ENCODE measurements around the gene LRRC39. TPM values are rescaled to one million over a fixed set of nuclear protein-coding genes. Genes with fewer than 3 reads are reported as not detected.

LRRC39 gene
- total and polyA plus RNA-seq, 2 experiments from 2014 or later, result 0.21 TPM; not detected in 1

DNA sequence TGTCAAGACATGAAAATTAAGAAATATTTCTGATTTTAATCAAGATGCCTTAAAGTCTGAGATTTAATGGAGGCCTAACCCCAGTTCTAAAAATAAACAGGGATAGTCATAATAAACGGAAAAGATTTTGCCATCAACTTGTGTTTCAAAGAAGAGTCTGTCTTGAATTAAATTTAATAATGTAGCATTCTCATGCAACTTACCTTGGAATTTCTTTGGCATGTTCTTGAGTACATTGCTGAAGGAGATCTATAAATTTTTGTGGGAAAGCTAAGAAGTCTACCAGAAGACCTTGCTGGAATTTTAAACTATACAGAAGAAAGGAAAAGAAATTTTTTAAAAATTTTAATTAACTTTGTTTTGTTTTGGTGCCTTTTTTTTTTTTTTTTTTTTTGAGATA is 55.9 kb downstream of the LRRC39 start:
- WGBS, 2 experiments (ENCODE audit: low coverage in 1 of 2, low lambda C conversion rate in 2 of 2, missing lambda C conversion rate in 2 of 2), result 13 to 21% methylated on average over 1 of the region's 1 CpG
- Histone ChIP-seq H3K27ac (no peak overlapping the region), H3K9ac (no peak overlapping the region), H3K36me3 (ENCODE audit: low read depth) (no peaks in the 10 kb centered on the region), H3K4me3 (no peak overlapping the region), H3K9me3 (ENCODE audit: low read depth) (no peaks in the 10 kb centered on the region), H2AFZ (no peak overlapping the region), H3K4me1 (ENCODE audit: insufficient read depth) (no peaks in the 10 kb centered on the region), H3K79me2 (ENCODE audit: insufficient read depth) (no peaks in the 10 kb centered on the region), H3K4me2 (ENCODE audit: unreplicated experiment) (no peak overlapping the region), H4K20me1 (ENCODE audit: insufficient read depth) (no peaks in the 10 kb centered on the region), H3K27me3 (replicated peaks; ENCODE audit: insufficient read depth) (no peaks in the 10 kb centered on the region), H3K9me2 (ENCODE audit: insufficient read depth) (no peaks in the 10 kb centered on the region), H3F3A (ENCODE audit: insufficient read depth) (no peaks in the 10 kb centered on the region)
- TF ChIP-seq EZH2 (IDR thresholded peaks at IDR 0.05; ENCODE audit: insufficient read depth, poor library complexity, severe bottlenecking) (no peak), EZH2phosphoT487 (IDR thresholded peaks at IDR 0.05; ENCODE audit: insufficient read depth, low read depth) (no peak)
- in situ Hi-C loops (cut with MboI), result no loop called here
- DNase-seq, result no peak

GRCh38 chr1:100115524-100115923 is 62.5 kb downstream of the LRRC39 start:
- TF ChIP-seq EZH2 (IDR thresholded peaks at IDR 0.05; ENCODE audit: insufficient read depth, poor library complexity, severe bottlenecking), result no peak
- no peak for TF ChIP-seq EZH2phosphoT487 (IDR thresholded peaks at IDR 0.05; ENCODE audit: insufficient read depth, low read depth)
- Histone ChIP-seq H3K9me3 (ENCODE audit: low read depth) (no peaks in the 10 kb centered on the region), H3K79me2 (ENCODE audit: insufficient read depth) (no peaks in the 10 kb centered on the region), H3K27ac (no peak overlapping the region), H4K20me1 (ENCODE audit: insufficient read depth) (no peaks in the 10 kb centered on the region), H3F3A (ENCODE audit: insufficient read depth) (no peaks in the 10 kb centered on the region), H3K4me3 (no peak overlapping the region), H3K27me3 (replicated peaks; ENCODE audit: insufficient read depth) (no peaks in the 10 kb centered on the region), H3K4me1 (ENCODE audit: insufficient read depth) (no peaks in the 10 kb centered on the region), H3K36me3 (ENCODE audit: low read depth) (no peaks in the 10 kb centered on the region), H2AFZ (no peak overlapping the region), H3K9ac (no peak overlapping the region), H3K9me2 (ENCODE audit: insufficient read depth) (no peaks in the 10 kb centered on the region), H3K4me2 (ENCODE audit: unreplicated experiment) (no peak overlapping the region)
- DNase-seq, result no peak
- 86 to 90% methylated on average over 4 of the region's 4 CpGs for WGBS, 2 experiments (ENCODE audit: low coverage in 1 of 2, low lambda C conversion rate in 2 of 2, missing lambda C conversion rate in 2 of 2)
- in situ Hi-C loops (cut with MboI), result no loop called here

- H3K9me2 ChIP-seq (ENCODE audit: insufficient read depth), result no peaks in the 10 kb centered on the region
- peaks cover 7% of the 10 kb centered on the region; the same call in 1 of the 2 replicates for H3K36me3 ChIP-seq (ENCODE audit: low read depth)
- in situ Hi-C loops (cut with MboI), result no loop called here
- H2AFZ ChIP-seq, result no peak overlapping the region
- H3F3A ChIP-seq (ENCODE audit: insufficient read depth), result no peaks in the 10 kb centered on the region
- H3K4me1 ChIP-seq (ENCODE audit: insufficient read depth), result no peaks in the 10 kb centered on the region
- no peaks in the 10 kb centered on the region for H3K79me2 ChIP-seq (ENCODE audit: insufficient read depth)
- no peaks in the 10 kb centered on the region for H3K9me3 ChIP-seq (ENCODE audit: low read depth)
- TF ChIP-seq EZH2phosphoT487 (IDR thresholded peaks at IDR 0.05; ENCODE audit: insufficient read depth, low read depth) (no peak), EZH2 (IDR thresholded peaks at IDR 0.05; ENCODE audit: insufficient read depth, poor library complexity, severe bottlenecking) (no peak)
- no peak overlapping the region for H3K27ac ChIP-seq
- no peak overlapping the region for H3K9ac ChIP-seq
- H3K27me3 ChIP-seq (replicated peaks; ENCODE audit: insufficient read depth), result no peaks in the 10 kb centered on the region
- H3K4me2 ChIP-seq (ENCODE audit: unreplicated experiment), result no peak overlapping the region
- no peak overlapping the region for H3K4me3 ChIP-seq
- no peaks in the 10 kb centered on the region for H4K20me1 ChIP-seq (ENCODE audit: insufficient read depth)
- DNase-seq, result no peak
These were observed 68.4 kb downstream of the LRRC39 start for GRCh38 chr1:100109554-100110066.

DNA sequence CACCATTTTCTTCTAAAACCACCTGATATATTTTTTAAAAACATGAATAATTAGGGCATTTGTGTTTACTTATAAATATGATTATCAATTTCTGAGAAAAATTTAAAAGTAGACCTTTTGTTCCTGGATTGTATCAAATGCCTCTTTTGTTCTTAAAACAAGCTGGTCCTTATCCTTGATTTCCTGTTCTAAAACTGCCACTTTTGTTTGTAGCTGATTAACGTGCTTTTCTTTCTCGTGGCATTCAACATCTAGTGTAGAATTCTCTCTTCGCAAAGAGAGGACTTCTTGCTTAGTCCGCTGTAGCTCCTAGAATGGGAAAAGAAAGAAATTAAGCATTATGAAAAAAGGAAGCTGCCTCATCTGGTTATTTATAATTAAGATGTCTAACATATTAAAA is 70.4 kb downstream of the LRRC39 start:
- H3K36me3 ChIP-seq (ENCODE audit: low read depth), result peaks cover 7% of the 10 kb centered on the region; the same call in 1 of the 2 replicates
- TF ChIP-seq EZH2phosphoT487 (IDR thresholded peaks at IDR 0.05; ENCODE audit: insufficient read depth, low read depth) (no peak), EZH2 (IDR thresholded peaks at IDR 0.05; ENCODE audit: insufficient read depth, poor library complexity, severe bottlenecking) (no peak)
- no peak overlapping the region for H2AFZ ChIP-seq
- no peaks in the 10 kb centered on the region for H3K9me3 ChIP-seq (ENCODE audit: low read depth)
- H3K27ac ChIP-seq, result no peak overlapping the region
- no peaks in the 10 kb centered on the region for H3K27me3 ChIP-seq (replicated peaks; ENCODE audit: insufficient read depth)
- H3K4me2 ChIP-seq (ENCODE audit: unreplicated experiment), result no peak overlapping the region
- in situ Hi-C loops (cut with MboI), result no loop called here
- no peak for DNase-seq
- no peaks in the 10 kb centered on the region for H3K79me2 ChIP-seq (ENCODE audit: insufficient read depth)
- no peaks in the 10 kb centered on the region for H4K20me1 ChIP-seq (ENCODE audit: insufficient read depth)
- H3K9me2 ChIP-seq (ENCODE audit: insufficient read depth), result no peaks in the 10 kb centered on the region
- 96 to 99% methylated on average over 4 of the region's 4 CpGs for WGBS, 2 experiments (ENCODE audit: low coverage in 1 of 2, low lambda C conversion rate in 2 of 2, missing lambda C conversion rate in 2 of 2)
- H3F3A ChIP-seq (ENCODE audit: insufficient read depth), result no peaks in the 10 kb centered on the region
- H3K4me1 ChIP-seq (ENCODE audit: insufficient read depth), result no peaks in the 10 kb centered on the region
- H3K9ac ChIP-seq, result no peak overlapping the region
- no peak overlapping the region for H3K4me3 ChIP-seq

- in situ Hi-C loops (cut with MboI), result no loop called here
- no peak for TF ChIP-seq EZH2phosphoT487 (IDR thresholded peaks at IDR 0.05; ENCODE audit: insufficient read depth, low read depth)
- no peak for TF ChIP-seq EZH2 (IDR thresholded peaks at IDR 0.05; ENCODE audit: insufficient read depth, poor library complexity, severe bottlenecking)
- no peak for DNase-seq
- Histone ChIP-seq H3K36me3 (ENCODE audit: low read depth) (no peaks in the 10 kb centered on the region; the same call in 1 of the 2 replicates), H3F3A (ENCODE audit: insufficient read depth) (peaks cover 4% of the 10 kb centered on the region; the same call in 1 of the 2 replicates), H3K79me2 (ENCODE audit: insufficient read depth) (no peaks in the 10 kb centered on the region), H3K4me2 (ENCODE audit: unreplicated experiment) (no peak overlapping the region), H3K9me2 (ENCODE audit: insufficient read depth) (no peaks in the 10 kb centered on the region), H3K27me3 (replicated peaks; ENCODE audit: insufficient read depth) (no peaks in the 10 kb centered on the region), H3K4me1 (ENCODE audit: insufficient read depth) (peaks cover 10% of the 10 kb centered on the region), H3K9me3 (ENCODE audit: low read depth) (no peaks in the 10 kb centered on the region), H4K20me1 (ENCODE audit: insufficient read depth) (no peaks in the 10 kb centered on the region), H2AFZ (no peak overlapping the region), H3K27ac (no peak overlapping the region), H3K4me3 (no peak overlapping the region), H3K9ac (no peak overlapping the region)
- 91 to 97% methylated on average over 2 of the region's 2 CpGs for WGBS, 2 experiments (ENCODE audit: low coverage in 1 of 2, low lambda C conversion rate in 2 of 2, missing lambda C conversion rate in 2 of 2)
These were observed 76.5 kb downstream of the LRRC39 start for GRCh38 chr1:100101564-100101963.

Measured in GM23248 (cell line).